NT2/D1 (cell line): ENCODE measurements around the gene FBXL12.
A peak's percentile ranks its signal among the peaks of the same experiment; 100 is the strongest.
"Not testable (repeated sequence)": the region's sequence is repeated elsewhere in the genome, so short reads cannot be mapped to it uniquely, and the experiment has no call there.

Experiments used
- DNase-seq: peaks from one replicate; pipeline ENCODE4 v3.0.0-alpha.2; 2011; ENCODE audit warnings: low read depth, low spot score
- H3K27me3 ChIP-seq: 2 replicates; pipeline ENCODE4 v1.6.0; 2011; ENCODE audit warnings: mild to moderate bottlenecking; ENCODE audit not compliant: insufficient read length, insufficient read depth
- H3K36me3 ChIP-seq: 2 replicates; pipeline ENCODE4 v1.6.1; 2011; ENCODE audit warnings: mild to moderate bottlenecking, low read length, mixed read lengths; ENCODE audit not compliant: insufficient read depth, insufficient read length
- H3K4me1 ChIP-seq: 2 replicates; pipeline ENCODE4 v1.5.1; 2011; ENCODE audit not compliant: insufficient read depth, insufficient read length
- H3K4me3 ChIP-seq: 2 replicates; pipeline ENCODE4 v1.5.1; 2011; ENCODE audit warnings: low read depth; ENCODE audit not compliant: insufficient read length
- H3K9ac ChIP-seq: 2 replicates; pipeline ENCODE4 v1.6.0; 2011; ENCODE audit warnings: low read depth; ENCODE audit not compliant: insufficient read length
- H3K9me3 ChIP-seq: 2 replicates; pipeline ENCODE4 v1.5.1; 2011; ENCODE audit warnings: mild to moderate bottlenecking, low read length; ENCODE audit not compliant: insufficient read depth
- SUZ12 ChIP-seq: IDR thresholded peaks from 2 replicates; pipeline ENCODE4 v1.6.1; 2011; ENCODE audit not compliant: insufficient read length, insufficient read depth; ENCODE audit errors: extremely low read depth
- YY1 ChIP-seq: IDR thresholded peaks from 2 replicates; pipeline ENCODE4 v1.6.1; 2011; ENCODE audit not compliant: insufficient read length, insufficient read depth
- ZNF274 ChIP-seq: IDR thresholded peaks from 2 replicates; pipeline ENCODE4 v1.6.1; 2011; ENCODE audit warnings: mild to moderate bottlenecking, low read depth, low read length

FBXL12 gene

DNA sequence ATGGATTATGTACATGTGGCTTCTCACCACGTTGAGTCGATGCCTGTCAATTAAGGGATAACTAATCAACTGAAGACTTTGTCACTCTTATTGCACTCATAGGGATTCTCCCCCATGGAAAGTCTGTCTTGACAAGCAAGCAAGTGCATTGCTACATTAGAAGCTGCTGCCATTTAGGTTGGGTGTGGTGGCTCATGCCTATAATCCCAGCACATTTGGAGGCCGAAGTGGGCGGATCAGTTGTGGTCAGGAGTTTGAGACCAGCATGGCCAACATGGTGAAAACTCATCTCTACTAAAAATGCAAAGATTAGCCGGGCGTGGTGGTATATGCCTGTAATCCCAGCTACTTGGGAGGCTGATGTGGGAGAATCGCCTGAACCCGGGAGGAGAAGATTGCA, 32.1 kb downstream of the FBXL12 start:
- Histone ChIP-seq H3K9ac (no peak overlapping the region), H3K9me3 (no peaks in the 10 kb centered on the region), H3K4me3 (no peak overlapping the region), H3K27me3 (no peaks in the 10 kb centered on the region), H3K4me1 (peaks cover 7% of the 10 kb centered on the region), H3K36me3 (no peaks in the 10 kb centered on the region)
- no peak for DNase-seq
- TF ChIP-seq YY1, result no peak
- no peak for TF ChIP-seq SUZ12
- TF ChIP-seq ZNF274, result no peak

GRCh38 chr19:9786342-9786741, 32.5 kb downstream of the FBXL12 start:
- H3K4me3 ChIP-seq, result peak overlapping the region; percentile 64
- H3K4me1 ChIP-seq, result peaks cover 7% of the 10 kb centered on the region
- no peak for TF ChIP-seq SUZ12
- no peak for TF ChIP-seq ZNF274
- TF ChIP-seq YY1, result no peak
- H3K27me3 ChIP-seq, result no peaks in the 10 kb centered on the region
- H3K9ac ChIP-seq, result peak overlapping the region; percentile 90
- H3K9me3 ChIP-seq, result no peaks in the 10 kb centered on the region
- no peaks in the 10 kb centered on the region for H3K36me3 ChIP-seq
- no peak for DNase-seq

GRCh38 chr19:9785367-9786331, 33.2 kb downstream of the FBXL12 start:
- Histone ChIP-seq H3K9ac (peak overlapping the region; percentile 90), H3K4me1 (peaks cover 5% of the 10 kb centered on the region), H3K4me3 (peak overlapping the region; percentile 64), H3K27me3 (no peaks in the 10 kb centered on the region), H3K9me3 (no peaks in the 10 kb centered on the region), H3K36me3 (no peaks in the 10 kb centered on the region)
- DNase-seq, result peak; percentile 97
- TF ChIP-seq ZNF274 (no peak), YY1 (no peak), SUZ12 (no peak)

- not testable (repeated sequence) for H3K27me3 ChIP-seq, H3K4me3 ChIP-seq, H3K36me3 ChIP-seq, H3K4me1 ChIP-seq, DNase-seq, H3K9me3 ChIP-seq
- H3K9ac ChIP-seq, result peak overlapping the region; percentile 12
Measured at GRCh38 chr19:9784163-9784496, 34.7 kb downstream of the FBXL12 start.

GRCh38 chr19:9782338-9782737, 36.5 kb downstream of the FBXL12 start:
- no peak for DNase-seq
- Histone ChIP-seq H3K27me3 (no peaks in the 10 kb centered on the region), H3K9ac (no peak overlapping the region), H3K9me3 (no peaks in the 10 kb centered on the region), H3K4me1 (no peaks in the 10 kb centered on the region), H3K36me3 (no peaks in the 10 kb centered on the region), H3K4me3 (no peak overlapping the region)
- TF ChIP-seq YY1, result no peak
- no peak for TF ChIP-seq SUZ12
- TF ChIP-seq ZNF274, result no peak

- no peak for TF ChIP-seq ZNF274
- TF ChIP-seq SUZ12, result no peak
- TF ChIP-seq YY1, result no peak
Measured at GRCh38 chr19:9768175-9769112, 50.4 kb downstream of the FBXL12 start, which contains the start of gene ZNF846. TSS of gene ZNF846 (minus strand) at chr19:9768738. CDS start at chr19:9764950, 3,788 bp downstream.

More at GRCh38 chr19:9768175-9769112, 50.4 kb downstream of the FBXL12 start, which contains the start of gene ZNF846:
- Histone ChIP-seq H3K9me3 (peaks cover 20% of the 10 kb centered on the region; the same call in 1 of the 2 replicates), H3K4me1 (no peaks in the 10 kb centered on the region), H3K4me3 (peak within 1 kb of the TSS; percentile 88), H3K36me3 (no peaks in the 10 kb centered on the region), H3K9ac (peak within 1 kb of the TSS; percentile 97), H3K27me3 (no peaks in the 10 kb centered on the region)
- peak; percentile 95 for DNase-seq
